ENCODE results near the gene VPS13C. TPM values are rescaled to one million over a fixed set of nuclear protein-coding genes. Genes with fewer than 3 reads are reported as not detected.

The VPS13C gene
- total RNA-seq, 1 experiment from 2014 or later: 40.0 TPM

DNA sequence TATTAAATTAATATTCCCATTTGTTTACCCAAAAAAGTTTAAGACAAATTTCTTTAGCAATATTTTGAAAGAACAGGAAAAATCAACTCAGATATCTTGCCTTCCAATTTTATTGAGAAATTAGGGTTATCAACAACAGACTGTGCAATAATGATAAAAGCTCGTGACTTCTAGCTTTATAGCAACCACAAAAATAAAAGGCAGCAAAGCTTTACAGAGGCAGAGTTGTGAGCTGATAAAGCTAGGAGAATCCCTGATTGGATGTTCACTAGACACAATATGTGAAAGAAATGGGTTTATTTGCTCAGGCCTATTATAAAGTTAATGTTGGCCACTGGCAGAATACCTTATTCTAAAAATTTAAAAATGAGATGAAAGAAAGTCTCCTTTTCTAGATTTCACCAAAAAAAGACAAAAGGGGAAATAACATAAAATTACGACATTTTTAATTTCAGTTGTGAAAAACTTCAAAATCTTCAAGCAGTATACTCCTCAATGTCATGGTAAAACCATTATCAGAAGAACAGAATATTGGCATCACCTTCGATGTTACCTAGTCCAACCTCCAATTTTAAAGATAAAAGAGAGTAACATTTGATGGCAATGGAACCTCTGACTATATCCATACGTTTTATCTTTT, 2.8 kb downstream of the VPS13C start:
- Histone ChIP-seq H3K9me2 (ENCODE audit: insufficient read depth) (no peaks in the 10 kb centered on the region), H3K4me3 (no peak overlapping the region), H3K79me2 (ENCODE audit: low read depth) (peaks cover 76% of the 10 kb centered on the region), H3K27ac (no peak overlapping the region), H3K27me3 (ENCODE audit: insufficient read depth, low read depth) (no peaks in the 10 kb centered on the region), H2AFZ (no peak overlapping the region), H3K36me3 (ENCODE audit: low read depth) (0 out of 2 replicates have a peak, but pooled peaks cover 2% of the 10 kb centered on the region), H3K4me2 (no peak overlapping the region), H3K4me1 (replicated peaks; ENCODE audit: insufficient read depth) (peaks cover 36% of the 10 kb centered on the region), H4K20me1 (ENCODE audit: insufficient read depth) (no peaks in the 10 kb centered on the region), H3F3A (ENCODE audit: insufficient read depth, low read depth) (peaks cover 6% of the 10 kb centered on the region; the same call in 1 of the 2 replicates), H3K9me3 (ENCODE audit: insufficient read depth, low read depth) (no peaks in the 10 kb centered on the region)
- no peak for TF ChIP-seq EZH2 (IDR thresholded peaks at IDR 0.05; ENCODE audit: low read depth)
- TF ChIP-seq, protein P1, sequence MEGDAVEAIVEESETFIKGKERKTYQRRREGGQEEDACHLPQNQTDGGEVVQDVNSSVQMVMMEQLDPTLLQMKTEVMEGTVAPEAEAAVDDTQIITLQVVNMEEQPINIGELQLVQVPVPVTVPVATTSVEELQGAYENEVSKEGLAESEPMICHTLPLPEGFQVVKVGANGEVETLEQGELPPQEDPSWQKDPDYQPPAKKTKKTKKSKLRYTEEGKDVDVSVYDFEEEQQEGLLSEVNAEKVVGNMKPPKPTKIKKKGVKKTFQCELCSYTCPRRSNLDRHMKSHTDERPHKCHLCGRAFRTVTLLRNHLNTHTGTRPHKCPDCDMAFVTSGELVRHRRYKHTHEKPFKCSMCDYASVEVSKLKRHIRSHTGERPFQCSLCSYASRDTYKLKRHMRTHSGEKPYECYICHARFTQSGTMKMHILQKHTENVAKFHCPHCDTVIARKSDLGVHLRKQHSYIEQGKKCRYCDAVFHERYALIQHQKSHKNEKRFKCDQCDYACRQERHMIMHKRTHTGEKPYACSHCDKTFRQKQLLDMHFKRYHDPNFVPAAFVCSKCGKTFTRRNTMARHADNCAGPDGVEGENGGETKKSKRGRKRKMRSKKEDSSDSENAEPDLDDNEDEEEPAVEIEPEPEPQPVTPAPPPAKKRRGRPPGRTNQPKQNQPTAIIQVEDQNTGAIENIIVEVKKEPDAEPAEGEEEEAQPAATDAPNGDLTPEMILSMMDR (conservative IDR thresholded peaks at IDR 0.05): no peak
- intact Hi-C loops (cut with micrococcal nuclease; ENCODE audit: unreplicated experiment): no loop called here
- ChIA-PET CTCF (no interaction called here), POLR2A (ENCODE audit: unreplicated experiment) (no interaction called here)
- DNase-seq: no peak
- no TSS peak for BruUV-seq (replicated peaks)

GRCh38 chr15:62054979-62055378, 5.3 kb downstream of the VPS13C start:
- DNase-seq: no peak
- no TSS peak for BruUV-seq (replicated peaks)
- no peaks in the 10 kb centered on the region for H3K27me3 ChIP-seq (ENCODE audit: insufficient read depth, low read depth)
- no peaks in the 10 kb centered on the region for H4K20me1 ChIP-seq (ENCODE audit: insufficient read depth)
- no peaks in the 10 kb centered on the region for H3F3A ChIP-seq (ENCODE audit: insufficient read depth, low read depth)
- CTCF ChIA-PET: no interaction called here
- H3K4me1 ChIP-seq (replicated peaks; ENCODE audit: insufficient read depth): peaks cover 18% of the 10 kb centered on the region
- no peaks in the 10 kb centered on the region for H3K9me2 ChIP-seq (ENCODE audit: insufficient read depth)
- no peak for TF ChIP-seq EZH2 (IDR thresholded peaks at IDR 0.05; ENCODE audit: low read depth)
- TF ChIP-seq, protein P1 (conservative IDR thresholded peaks at IDR 0.05): no peak
- POLR2A ChIA-PET (ENCODE audit: unreplicated experiment): no interaction called here
- H3K4me2 ChIP-seq: no peak overlapping the region
- no peak overlapping the region for H3K27ac ChIP-seq
- peaks cover 65% of the 10 kb centered on the region for H3K79me2 ChIP-seq (ENCODE audit: low read depth)
- intact Hi-C loops (cut with micrococcal nuclease; ENCODE audit: unreplicated experiment): no loop called here
- H3K9me3 ChIP-seq (ENCODE audit: insufficient read depth, low read depth): no peaks in the 10 kb centered on the region
- H3K36me3 ChIP-seq (ENCODE audit: low read depth): 0 out of 2 replicates have a peak, but pooled peaks cover 2% of the 10 kb centered on the region
- no peak overlapping the region for H2AFZ ChIP-seq
- no peak overlapping the region for H3K4me3 ChIP-seq

GRCh38 chr15:62053439-62054085, 6.7 kb downstream of the VPS13C start:
- Histone ChIP-seq H2AFZ (no peak overlapping the region), H3K36me3 (ENCODE audit: low read depth) (0 out of 2 replicates have a peak, but pooled peaks cover 2% of the 10 kb centered on the region), H3K4me3 (no peak overlapping the region), H3K9me2 (ENCODE audit: insufficient read depth) (no peaks in the 10 kb centered on the region), H3K27me3 (ENCODE audit: insufficient read depth, low read depth) (no peaks in the 10 kb centered on the region), H3F3A (ENCODE audit: insufficient read depth, low read depth) (no peaks in the 10 kb centered on the region), H3K27ac (no peak overlapping the region), H3K79me2 (ENCODE audit: low read depth) (peaks cover 51% of the 10 kb centered on the region), H3K4me2 (no peak overlapping the region), H3K4me1 (replicated peaks; ENCODE audit: insufficient read depth) (peaks cover 10% of the 10 kb centered on the region; the same call in 1 of the 2 replicates), H4K20me1 (ENCODE audit: insufficient read depth) (no peaks in the 10 kb centered on the region), H3K9me3 (ENCODE audit: insufficient read depth, low read depth) (no peaks in the 10 kb centered on the region)
- intact Hi-C loops (cut with micrococcal nuclease; ENCODE audit: unreplicated experiment): no loop called here
- DNase-seq: no peak
- TF ChIP-seq, protein P1 (conservative IDR thresholded peaks at IDR 0.05): no peak
- TF ChIP-seq EZH2 (IDR thresholded peaks at IDR 0.05; ENCODE audit: low read depth): no peak
- BruUV-seq (replicated peaks): no TSS peak
- CTCF ChIA-PET: no interaction called here
- POLR2A ChIA-PET (ENCODE audit: unreplicated experiment): no interaction called here
